GM21786 (cell line): ENCODE measurements around the gene SLC17A1.

Experiments
- ATAC-seq: cut with Tn5 transposase; IDR thresholded peaks from one replicate; pipeline ENCODE4 v1.9.1; 2021; ENCODE audit not compliant: unreplicated experiment

The SLC17A1 gene, protein sequence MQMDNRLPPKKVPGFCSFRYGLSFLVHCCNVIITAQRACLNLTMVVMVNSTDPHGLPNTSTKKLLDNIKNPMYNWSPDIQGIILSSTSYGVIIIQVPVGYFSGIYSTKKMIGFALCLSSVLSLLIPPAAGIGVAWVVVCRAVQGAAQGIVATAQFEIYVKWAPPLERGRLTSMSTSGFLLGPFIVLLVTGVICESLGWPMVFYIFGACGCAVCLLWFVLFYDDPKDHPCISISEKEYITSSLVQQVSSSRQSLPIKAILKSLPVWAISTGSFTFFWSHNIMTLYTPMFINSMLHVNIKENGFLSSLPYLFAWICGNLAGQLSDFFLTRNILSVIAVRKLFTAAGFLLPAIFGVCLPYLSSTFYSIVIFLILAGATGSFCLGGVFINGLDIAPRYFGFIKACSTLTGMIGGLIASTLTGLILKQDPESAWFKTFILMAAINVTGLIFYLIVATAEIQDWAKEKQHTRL

GRCh38 chr6:25831532-25832306 lies at the start of gene SLC17A1:
SLC17A1 (minus strand) TSS chr6:25832052; CDS start chr6:25830557, 1,495 bp downstream.
- no peak for ATAC-seq

- no peak for ATAC-seq
Measured at GRCh38 chr6:25880601-25881000, 48.7 kb upstream of the SLC17A1 start.

DNA sequence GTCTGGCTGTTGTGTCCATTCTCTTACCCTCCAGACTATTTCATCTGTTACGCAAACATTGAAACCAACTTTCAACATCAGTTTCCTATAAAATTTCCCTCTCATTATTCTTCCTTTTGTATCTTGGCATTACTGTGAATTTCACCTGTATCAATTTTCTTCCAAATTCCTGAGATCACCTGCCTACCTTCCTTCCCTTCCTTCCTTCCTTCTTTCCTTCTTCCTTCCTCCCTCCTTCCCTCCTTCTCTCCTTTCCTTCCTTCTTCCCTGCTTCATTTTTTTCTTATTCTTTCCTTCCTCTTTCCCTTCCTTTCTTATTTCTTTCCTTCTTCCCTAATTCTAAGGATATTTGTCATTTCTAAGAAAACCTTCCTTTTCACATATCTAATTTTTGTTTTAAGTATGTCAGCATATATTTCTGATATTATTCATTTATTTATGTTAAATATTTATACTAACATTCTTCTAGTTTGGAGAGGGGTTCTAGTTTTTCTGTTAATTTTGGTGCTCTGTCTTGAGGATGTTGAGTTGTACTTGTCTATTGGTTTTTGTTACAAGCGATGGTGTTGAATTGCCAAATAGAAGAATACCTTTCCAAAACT lies 47.0 kb upstream of the SLC17A1 start:
- no peak for ATAC-seq

DNA sequence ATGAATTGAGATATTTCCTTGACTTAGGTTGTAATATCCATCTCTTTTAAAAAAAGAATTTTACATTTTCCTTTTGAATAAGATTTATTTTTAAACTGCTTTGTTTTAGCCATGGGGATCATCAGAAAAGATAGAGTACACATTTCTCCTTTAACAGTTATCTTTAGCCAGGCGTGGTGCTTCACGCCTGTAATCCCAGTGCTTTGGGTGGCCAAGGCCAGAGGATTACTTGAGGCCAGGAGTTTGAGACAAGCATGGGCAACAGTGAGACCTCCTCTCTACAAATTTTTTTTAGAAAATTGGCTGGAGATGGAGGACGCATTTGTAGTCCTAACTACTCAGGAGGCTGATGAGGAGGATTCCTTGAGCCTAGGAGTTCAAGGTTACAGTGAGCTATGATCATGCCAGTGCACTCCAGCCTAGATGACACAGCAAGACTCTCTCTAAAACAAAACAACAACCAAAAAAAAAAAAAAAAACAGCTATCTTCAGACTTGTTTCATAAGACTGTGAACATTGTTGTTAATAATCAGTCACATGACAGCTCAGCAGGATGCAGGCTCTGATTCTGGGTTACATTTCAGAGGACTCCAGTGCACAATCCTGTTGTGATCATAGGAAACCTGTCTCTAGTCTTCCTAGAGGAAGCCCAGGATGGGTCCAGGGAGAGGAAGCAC lies 44.2 kb upstream of the SLC17A1 start:
- no peak for ATAC-seq

DNA sequence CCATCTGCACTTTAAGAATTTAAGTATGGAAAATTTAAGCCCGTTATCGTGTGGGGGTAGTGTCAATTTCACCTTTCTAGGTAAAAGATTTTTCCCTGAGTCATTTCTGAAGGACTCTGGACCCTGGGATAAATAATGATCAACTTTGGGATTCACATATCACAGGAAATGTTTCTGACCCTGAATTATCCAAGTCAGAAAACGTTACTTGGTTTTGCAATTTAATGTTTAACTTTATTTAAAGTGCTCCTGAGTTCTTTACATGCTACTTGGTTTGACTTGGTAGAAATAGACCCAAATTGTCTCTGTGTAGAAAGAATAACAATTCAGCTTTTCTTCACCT lies 43.7 kb upstream of the SLC17A1 start:
- ATAC-seq, result no peak

GRCh38 chr6:25874822-25875562 lies 43.1 kb upstream of the SLC17A1 start:
- no peak for ATAC-seq

- no peak for ATAC-seq
Measured at GRCh38 chr6:25874118-25874517, 42.3 kb upstream of the SLC17A1 start, which contains the start of gene SLC17A3. SLC17A3 (minus strand) TSS chr6:25874243; CDS start chr6:25868387, 5,856 bp downstream.

GRCh38 chr6:25872814-25873213 lies 41.0 kb upstream of the SLC17A1 start:
- ATAC-seq, result no peak

- no peak for ATAC-seq
Measured at GRCh38 chr6:25869840-25870239, 38.0 kb upstream of the SLC17A1 start.

GRCh38 chr6:25868436-25869183 lies 36.8 kb upstream of the SLC17A1 start:
- no peak for ATAC-seq

- ATAC-seq, result no peak
Measured at GRCh38 chr6:25866011-25866410, 34.2 kb upstream of the SLC17A1 start.

- ATAC-seq, result no peak
Measured at GRCh38 chr6:25863360-25863759, 31.5 kb upstream of the SLC17A1 start.

DNA sequence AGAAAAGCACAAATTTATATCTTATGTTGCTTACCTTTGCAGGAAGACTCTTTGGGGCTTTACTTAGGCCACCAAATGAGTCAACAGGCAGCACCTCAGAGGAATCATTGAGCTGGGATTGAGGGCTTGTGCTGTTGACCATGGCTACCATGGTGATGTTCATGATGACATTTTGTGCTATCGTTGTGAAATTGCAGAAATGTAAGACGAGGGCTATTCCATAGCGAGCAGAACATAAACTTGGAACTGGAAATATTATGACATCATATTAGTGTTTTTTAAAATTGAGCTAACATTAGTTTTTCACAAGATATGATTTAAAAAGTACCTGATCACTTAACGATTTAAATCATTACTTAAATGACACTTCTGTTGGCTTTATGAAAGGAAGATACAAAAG lies 30.3 kb upstream of the SLC17A1 start:
- no peak for ATAC-seq

DNA sequence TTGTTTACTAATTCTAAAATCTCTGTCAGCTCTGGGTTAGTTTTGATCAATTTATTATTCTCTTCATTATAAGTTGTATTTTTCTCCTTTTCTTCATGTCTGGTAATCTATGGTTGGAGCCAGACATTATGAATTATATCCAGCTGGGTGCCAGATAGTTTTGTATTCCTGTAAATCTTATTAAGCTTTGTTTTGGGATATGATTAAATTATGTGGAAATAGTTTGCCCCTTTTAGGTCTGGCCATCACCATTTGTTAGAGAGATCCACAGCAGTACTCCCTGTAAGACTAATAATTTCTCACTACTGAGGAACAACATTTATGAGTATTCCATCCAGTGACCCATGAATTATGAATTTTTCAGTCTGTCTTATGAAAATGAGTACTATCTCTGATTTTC lies 20.9 kb upstream of the SLC17A1 start:
- ATAC-seq, result no peak

- no peak for ATAC-seq
Measured at GRCh38 chr6:25851961-25852360, 20.1 kb upstream of the SLC17A1 start.

DNA sequence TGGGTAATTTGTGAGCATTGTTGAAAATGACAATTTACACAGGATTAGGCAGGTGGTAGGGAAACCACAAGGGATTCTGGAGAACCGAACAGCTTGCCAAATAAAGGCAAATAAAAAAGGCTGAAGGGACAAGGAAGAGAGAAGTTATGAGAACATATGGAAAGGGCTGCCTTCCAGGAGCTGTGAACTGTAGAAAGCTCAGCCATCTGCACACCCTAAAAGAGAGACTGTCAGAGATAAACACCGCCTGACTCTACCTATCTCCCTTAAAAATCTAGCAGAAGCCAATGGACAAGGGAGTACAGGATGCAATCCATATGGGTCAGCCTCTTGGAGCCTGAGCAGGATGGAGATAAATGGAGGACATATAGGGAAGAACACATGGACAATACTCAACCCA lies 12.7 kb upstream of the SLC17A1 start:
- ATAC-seq, result no peak

DNA sequence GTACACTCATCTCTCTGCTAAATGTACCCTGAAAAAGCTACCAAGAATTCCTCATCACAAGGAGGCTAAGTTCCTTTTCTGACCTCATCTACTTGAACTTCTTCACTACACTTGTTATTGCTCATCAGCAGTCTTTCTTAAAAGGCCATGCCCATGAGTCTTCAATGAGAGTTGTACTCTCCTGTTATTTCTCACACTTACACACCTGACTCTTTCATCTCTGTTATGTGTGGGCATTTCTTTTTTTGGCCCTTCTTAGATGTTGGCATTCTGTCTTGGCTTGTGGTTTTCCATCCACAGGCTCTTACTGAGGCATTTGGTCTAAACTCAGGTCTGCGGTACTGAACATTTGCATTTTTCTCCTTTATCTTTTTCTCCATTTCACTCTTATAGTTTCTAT lies 10.7 kb upstream of the SLC17A1 start:
- ATAC-seq, result no peak

- no peak for ATAC-seq
Measured at GRCh38 chr6:25835442-25836283, 3.8 kb upstream of the SLC17A1 start.

DNA sequence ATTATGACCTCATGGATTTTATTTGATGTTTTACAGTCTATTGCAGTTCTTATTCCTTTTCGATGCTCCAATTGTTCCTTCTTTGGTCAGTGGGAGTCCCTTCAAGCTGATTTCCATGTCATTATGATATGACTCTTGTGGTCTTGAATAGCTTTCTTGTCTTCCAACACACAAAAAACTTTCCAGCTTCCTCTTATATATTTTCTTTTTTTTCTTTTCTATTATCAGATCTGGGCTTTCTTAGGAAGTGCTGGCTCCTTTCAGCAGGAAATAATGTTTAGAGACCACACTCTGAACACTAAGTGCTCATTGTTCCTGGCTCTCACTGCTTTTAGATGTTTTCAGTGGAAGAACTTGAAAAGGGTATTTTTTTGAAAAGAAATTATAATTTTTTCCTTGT lies 3.1 kb upstream of the SLC17A1 start:
- no peak for ATAC-seq
